ENCODE data around the gene MUC5B.

Gene MUC5B

DNA sequence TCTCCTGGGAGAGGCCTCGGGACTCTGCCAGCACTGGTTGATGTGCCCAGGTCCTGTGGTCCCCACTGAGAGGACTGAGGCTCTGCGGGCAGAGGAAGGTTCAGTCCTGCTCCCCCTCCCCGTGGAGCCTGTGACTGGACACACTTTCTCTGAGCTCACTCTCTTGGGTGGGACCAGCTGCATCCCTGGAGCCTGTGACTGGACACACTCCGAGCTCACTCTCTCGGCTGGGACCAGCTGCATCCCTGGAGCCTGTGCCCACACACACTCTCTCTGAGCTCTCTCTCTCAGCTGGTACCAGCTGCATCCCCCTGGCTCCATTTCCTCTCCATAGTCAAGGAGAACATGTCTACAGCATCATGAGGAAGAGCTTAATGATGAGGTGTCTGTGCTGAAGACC lies 47.1 kb downstream of the MUC5B start:
- DNase-seq = no peak

DNA sequence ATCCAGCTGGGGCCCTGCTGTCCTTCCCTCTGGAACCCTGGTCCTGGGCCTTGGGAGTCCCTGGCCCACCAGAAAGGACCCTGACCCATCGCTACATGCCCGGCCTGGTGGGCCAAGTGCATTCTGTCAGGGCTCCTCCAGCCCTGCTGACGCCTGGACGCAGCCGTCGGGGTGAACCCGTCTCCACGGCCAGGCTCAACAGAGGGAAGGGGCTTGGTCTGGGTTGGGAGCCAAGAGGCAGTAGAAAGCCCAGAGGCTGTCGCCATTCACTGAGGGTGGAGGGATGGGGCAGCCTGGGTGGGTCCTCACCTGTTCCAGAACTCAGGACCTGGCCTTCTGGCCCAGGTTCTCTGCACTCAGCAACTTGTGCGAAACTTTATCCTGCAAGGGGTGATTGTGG lies 47.6 kb downstream of the MUC5B start:
- no peak for DNase-seq

DNA sequence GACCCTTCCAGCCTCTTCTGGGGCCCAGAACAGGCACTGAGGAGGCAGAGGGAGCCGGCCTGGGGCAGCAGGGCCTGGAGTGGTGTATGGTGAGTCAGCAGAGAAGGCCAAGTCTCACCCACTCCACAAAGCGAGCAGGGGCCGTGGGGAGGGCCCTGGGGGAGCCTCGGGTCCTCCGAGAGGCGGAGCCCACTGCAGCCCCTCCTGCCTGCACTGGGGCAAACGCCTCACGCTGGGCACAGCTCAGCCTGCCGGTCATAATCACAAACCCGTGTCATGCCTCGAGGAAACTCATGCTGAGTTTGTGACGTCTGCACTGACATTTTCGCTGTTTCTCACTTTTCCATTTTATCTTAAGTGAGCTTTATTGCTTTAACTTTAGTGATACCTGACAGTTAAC lies 48.1 kb downstream of the MUC5B start:
- no peak for DNase-seq

DNA sequence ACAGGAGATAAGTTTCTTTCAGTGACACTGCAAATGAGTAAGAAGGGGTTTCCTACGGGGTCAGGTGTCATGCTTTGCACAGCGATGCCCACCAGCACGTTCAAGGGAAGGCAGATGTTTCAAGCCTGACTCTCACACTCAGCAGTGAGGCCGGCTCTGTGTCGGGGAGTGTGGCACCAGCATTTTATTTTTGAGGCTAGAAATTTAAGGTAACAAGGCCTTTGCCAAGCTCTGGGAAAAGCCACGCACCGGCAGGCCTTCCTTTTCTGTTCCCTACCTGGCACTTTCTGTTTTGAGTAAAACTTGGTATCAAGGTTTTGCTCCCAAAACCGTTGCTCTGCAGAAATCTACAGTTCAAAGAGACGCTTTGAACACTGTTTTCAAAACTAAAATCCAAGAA lies 48.5 kb downstream of the MUC5B start:
- DNase-seq = no peak

DNA sequence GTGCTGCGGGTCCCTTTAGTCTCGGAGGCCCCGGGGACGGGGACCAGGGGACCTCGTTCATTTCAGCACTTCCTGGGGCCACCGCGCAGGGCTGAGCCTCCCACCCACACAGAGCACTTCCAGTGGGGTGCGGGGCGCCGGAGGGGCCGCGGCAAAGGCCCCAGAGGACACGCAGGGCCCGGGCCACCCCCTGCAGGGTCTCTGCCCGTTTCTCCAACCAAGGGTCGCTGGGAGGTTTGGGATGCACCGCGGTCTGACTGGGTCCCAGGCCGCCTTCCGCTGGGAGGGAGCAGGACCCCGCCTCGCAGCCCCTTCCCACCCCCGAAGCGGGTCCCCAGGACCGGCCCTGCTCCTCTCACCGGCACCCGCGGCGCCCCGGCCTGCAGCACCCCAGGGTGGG lies 49.1 kb downstream of the MUC5B start:
- DNase-seq = no peak

GRCh38 chr11:1272531-1272930 lies 49.7 kb downstream of the MUC5B start:
- DNase-seq = no peak

- DNase-seq = no peak
Observed at GRCh38 chr11:1274501-1274900, 51.6 kb downstream of the MUC5B start.

DNA sequence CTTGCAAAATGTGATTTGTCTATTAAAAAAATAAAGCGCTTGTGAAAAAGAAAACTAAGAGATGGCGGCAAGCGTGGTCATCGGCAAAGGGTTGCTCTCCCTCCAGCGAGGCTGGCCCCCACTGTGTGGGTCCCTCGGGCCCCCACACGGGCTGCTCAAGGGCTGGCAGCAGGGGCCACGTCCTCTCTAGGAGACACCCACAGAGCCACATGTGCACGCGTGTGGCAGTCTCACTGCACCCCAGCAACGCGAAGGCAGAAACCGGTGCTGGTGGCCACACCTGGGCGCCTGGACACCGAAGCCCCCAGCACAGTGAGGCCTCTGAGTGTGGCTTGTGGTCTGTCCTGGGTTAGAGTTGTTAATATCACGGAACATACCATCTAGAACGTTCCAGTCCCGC lies 52.2 kb downstream of the MUC5B start:
- no peak for DNase-seq

GRCh38 chr11:1276041-1276790 lies 53.4 kb downstream of the MUC5B start:
- no peak for DNase-seq

- DNase-seq = no peak
Observed at GRCh38 chr11:1276866-1277615, 54.2 kb downstream of the MUC5B start.

DNA sequence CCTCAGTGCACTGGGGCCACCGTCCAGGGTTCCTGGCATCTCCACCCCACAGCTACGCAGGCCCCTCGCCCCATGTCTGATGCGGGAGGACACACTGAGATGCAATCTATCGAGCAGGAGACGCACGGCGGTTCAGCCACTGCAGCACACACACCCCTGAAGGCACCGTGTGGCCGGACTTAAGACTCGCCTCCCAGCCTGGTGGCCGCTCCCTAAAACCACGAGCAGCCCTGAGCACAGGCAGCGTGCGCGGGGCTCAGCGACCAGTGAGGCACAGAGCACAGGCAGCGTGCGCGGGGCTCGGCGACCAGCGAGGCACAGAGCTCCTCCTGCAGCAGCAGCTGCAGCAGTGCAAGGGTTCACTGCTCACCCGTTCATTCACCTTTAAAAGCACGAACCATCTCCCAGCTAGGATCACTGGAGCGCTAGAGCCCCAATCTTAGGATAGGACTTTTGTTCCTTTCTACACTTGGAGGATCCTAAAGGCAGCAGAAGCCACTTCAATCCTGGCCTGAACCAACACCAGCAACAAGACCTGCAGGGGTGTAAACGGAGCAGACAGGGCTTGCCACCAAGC lies 55.2 kb downstream of the MUC5B start:
- DNase-seq = no peak

DNA sequence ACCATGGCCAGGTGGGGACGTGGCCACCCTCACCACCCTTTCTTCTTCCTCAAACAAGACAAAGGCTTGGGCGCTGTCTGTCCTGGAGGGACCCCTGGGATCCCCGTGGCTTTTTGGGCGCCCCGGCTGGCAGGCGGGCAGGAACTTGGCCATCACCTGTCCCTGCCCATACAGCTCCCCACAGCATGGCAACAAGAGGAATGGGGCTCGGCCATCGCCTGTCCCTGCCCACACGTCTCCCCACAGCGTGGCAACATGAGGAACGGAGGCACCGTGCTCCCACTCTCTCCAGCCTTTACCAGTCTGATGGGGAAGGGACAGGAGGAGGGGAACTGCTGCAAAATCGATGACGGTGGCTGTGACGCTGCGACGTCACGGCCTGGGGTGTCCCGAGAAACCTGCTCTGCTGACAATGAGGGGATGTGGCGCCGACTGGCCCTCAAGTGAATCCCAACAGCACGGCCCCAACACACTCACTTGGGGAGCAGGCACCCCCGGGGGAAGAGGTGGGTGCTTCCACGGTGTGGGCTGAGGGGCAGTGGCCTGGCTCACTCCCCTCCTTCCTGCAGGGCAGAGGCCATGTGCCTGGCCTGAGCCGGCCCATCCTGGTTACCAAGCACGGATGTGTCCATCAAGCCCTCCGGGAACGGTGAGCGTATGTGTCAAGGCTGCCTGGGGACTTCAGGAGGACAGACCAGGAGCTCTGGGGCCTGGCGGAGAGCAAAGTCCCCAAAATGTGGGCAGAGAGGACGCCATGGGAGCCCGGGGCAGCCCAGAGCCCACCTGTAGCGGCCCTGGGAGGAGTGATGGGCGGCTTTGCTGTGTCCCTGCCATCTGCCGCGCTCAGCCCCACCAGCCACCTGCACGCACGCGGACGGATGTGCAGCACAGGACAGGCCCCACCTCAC lies 56.2 kb downstream of the MUC5B start:
- DNase-seq = no peak

- no peak for DNase-seq
Observed at GRCh38 chr11:1279674-1280055, 56.8 kb downstream of the MUC5B start.

DNA sequence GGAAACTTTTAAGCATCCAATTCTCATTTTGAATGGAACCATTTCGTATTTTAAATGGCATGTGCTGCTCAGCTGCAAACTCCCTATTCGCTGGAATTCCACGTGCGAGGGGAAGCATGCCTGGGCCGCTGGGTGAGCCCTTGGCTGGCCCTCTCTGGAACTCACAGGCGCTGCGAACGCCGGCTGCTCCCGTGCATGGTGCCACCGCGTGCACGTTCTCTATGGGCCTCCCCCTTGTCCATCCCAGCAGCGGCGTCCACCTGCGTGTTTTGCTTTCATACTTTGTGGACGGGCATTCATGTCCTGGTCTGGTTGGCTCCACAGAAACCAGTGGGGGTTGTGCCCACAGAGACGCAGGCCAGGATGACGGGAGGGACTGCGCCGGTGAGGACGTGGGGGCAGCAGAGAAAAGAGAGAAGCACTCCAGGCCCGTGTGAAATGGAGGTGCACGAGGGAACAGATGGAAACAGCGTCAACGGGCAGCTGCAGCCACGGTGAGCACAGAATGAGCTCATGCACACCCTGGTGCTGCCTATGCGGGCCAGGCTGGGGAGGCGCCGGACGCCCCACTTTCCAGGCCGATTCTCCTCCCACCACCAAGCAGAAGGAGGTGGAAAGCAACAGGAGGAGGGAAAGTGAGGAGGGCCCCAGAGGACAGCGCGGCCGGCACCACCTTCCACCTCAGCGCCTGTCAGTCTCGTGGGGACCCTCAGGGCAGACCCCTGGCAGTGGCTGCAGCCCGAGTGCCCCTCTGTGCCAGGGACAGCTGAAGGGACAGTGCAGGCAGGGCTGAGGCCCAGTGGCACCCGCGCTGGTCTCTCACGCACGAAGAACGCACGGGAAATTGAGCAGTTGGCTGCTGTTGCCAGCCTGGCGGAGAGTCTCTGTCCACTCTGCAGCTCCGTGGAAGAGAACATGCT lies 57.5 kb downstream of the MUC5B start:
- DNase-seq = no peak

DNA sequence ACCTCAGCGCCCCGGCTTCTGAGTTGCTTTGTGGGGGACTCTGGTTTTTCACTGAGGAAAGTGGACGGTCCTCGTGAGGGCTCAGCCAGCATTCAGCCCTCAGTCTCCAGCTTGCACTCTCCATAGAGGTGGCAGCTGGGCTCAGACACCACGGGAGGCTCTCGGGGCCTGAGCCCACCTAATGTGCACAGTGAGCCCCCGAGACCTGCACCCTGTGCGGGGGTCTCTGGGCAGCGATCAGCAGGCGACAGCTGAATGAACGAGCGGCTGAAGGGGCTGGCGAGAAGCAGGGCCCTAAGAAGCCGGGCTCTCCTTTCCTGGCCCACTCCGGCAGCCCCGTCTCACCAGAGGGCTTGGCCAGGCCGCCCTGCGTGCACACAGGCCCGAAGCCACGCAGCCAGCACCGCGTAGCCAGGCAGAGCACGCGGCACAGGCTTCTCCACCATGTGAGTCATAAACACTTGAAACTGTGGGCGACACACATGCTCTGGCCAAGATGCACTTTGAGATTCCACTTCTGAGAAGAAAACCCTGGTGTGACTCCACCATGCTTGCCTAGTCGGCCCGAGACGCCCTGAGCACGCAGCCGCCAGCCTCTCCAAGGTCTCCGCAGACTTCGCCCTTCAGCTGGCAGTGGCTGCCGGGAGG lies 58.6 kb downstream of the MUC5B start:
- no peak for DNase-seq

DNA sequence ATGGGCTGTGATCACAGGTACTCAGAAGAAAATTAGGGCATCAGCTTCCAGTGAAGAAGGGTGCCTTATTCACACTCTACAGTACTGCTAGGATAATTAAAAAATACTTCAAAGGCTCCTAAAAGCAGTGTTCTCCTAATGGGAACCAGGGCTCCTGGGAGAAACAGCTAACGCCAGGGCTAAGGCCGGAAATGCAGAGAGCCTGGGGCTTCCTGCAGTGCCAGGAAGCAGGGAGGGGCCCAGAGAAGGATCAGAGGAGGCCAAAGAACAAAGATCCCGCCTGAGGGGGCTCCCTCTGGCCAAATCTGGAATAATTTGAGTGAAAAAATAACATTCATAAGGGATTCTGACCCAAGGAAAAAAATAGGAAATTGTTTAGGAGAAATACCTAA lies 59.1 kb downstream of the MUC5B start:
- no peak for DNase-seq

- no peak for DNase-seq
Observed at GRCh38 chr11:1283091-1283511, 60.2 kb downstream of the MUC5B start.

GRCh38 chr11:1283906-1284305 lies 61.0 kb downstream of the MUC5B start:
- DNase-seq = no peak

DNA sequence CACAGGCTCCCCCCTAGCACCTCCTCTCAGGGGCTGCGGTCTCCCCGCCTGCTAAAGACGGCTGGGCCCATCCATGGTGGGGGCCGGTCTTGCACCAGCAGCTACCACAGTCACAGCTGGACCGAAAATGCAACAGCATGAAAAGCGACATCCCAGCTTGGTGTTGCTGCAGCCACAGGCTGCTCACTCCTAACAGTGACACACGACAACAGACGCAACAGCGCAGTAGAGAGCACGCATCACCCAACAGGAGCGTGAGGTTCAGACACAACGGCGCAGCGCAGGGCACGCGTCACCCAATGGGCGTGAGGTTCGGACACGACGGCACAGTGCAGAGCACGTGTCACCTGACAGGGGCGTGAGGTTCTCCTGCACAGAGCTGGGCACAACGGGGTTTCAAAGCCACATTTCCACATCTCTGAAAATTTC lies 62.5 kb downstream of the MUC5B start:
- no peak for DNase-seq

- no peak for DNase-seq
Observed at GRCh38 chr11:1285876-1286275, 63.0 kb downstream of the MUC5B start.

GRCh38 chr11:1287928-1288327 lies 65.1 kb downstream of the MUC5B start:
- no peak for DNase-seq

Data from NCI-H510A (cell line).